Measurements from ENCODE around the gene ATAT1. TPM values are rescaled to one million over a fixed set of nuclear protein-coding genes. Genes with fewer than 3 reads are reported as not detected.

The ATAT1 gene
- total and polyA plus RNA-seq, 2 of the 13 experiments (the other 11 are each of a cell fraction or from before 2014, with no cell fraction given) = 9.2 to 23.6 TPM

DNA sequence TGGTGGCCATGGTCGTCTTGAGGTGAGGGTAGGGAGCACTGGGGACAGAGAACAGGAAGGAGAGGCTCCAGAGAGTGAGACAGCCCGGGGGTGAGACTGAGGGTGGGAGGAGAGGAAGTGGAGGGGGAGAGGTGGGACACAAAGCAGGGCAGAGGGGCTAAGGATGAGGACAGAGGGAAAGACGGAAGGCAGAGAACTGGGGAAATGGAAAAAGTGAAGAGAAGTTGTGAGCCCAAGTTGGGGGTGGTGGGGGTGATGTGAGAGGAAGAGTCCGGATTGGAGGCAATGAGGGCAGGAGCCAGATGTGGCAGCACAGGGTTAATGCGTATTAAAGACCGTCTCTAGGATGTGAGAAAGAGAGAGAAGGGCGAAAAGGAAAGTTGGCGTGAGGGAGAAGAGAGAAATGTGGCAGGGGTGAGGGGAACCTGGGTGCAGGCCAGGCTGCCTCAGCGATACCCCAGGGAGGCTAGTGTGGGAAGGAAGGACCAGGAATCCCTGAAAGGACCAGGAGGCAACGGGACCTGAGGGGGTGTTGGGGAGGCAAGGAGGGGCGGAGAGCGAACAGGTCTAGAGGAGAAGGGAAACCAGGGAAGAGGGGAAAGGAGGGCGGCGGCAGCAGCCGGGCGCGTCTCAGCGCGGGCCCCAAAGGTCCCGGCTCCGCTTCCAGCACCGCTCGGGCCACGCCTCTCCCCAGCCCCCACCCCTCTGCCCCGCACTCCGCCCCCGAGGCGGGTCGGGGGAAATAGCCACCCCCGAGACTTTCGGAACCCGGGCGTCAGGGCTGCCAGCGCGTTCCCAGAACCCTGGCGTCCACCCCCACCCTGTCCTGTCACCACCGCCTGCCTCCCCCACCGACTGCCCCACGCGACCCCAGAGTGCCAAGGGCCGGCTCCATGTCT, 59.6 kb downstream of the ATAT1 start, which contains the start of gene PPP1R18 (continued):
- no peak for TF ChIP-seq ZBTB4 (CRISPR knock-in tag; IDR thresholded peaks at IDR 0.05; ENCODE audit: borderline replicate concordance)
- TF ChIP-seq CBX2 (IDR thresholded peaks at IDR 0.05; ENCODE audit: low read depth, low read length) = no peak
- no peak for TF ChIP-seq CBX2 (CRISPR knock-in tag; IDR thresholded peaks at IDR 0.05; ENCODE audit: low read depth)
- TF ChIP-seq ZNF883 (CRISPR knock-in tag; IDR thresholded peaks at IDR 0.05; ENCODE audit: not compliant biosample characterization) = no peak
- no peak for TF ChIP-seq RXRB (CRISPR knock-in tag; IDR thresholded peaks at IDR 0.05; ENCODE audit: borderline replicate concordance)
- TF ChIP-seq ZNF687 (CRISPR knock-in tag; IDR thresholded peaks at IDR 0.05) = no peak
- no peak for TF ChIP-seq ZEB1 (IDR thresholded peaks at IDR 0.05; ENCODE audit: insufficient replicate concordance, low read depth)
- TF ChIP-seq AGO2 (optimal IDR thresholded peaks at IDR 0.05; ENCODE audit: low read depth, low read length) = no peak
- no peak for TF ChIP-seq HNRNPUL1 (IDR thresholded peaks at IDR 0.05; ENCODE audit: low read depth, low read length)
- no peak for TF ChIP-seq SRSF1 (optimal IDR thresholded peaks at IDR 0.05; ENCODE audit: low read depth, low read length)
- TF ChIP-seq, protein P1, sequence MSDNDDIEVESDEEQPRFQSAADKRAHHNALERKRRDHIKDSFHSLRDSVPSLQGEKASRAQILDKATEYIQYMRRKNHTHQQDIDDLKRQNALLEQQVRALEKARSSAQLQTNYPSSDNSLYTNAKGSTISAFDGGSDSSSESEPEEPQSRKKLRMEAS (IDR thresholded peaks at IDR 0.05) = 0 out of 2 replicates have a peak, but pooled peaks have one; percentile 5
- TF ChIP-seq SALL1 (CRISPR knock-in tag; IDR thresholded peaks at IDR 0.05) = peak; percentile 40; the same call in 1 of the 2 replicates
- no peak for TF ChIP-seq ZNF562 (CRISPR knock-in tag; IDR thresholded peaks at IDR 0.05; ENCODE audit: borderline replicate concordance)
- 0 out of 2 replicates have a peak, but pooled peaks have one; percentile 8 for TF ChIP-seq FLYWCH1 (CRISPR knock-in tag; IDR thresholded peaks at IDR 0.05)
- no peak for TF ChIP-seq ZNF709 (CRISPR knock-in tag; IDR thresholded peaks at IDR 0.05)
- TF ChIP-seq EEA1 (CRISPR knock-in tag; IDR thresholded peaks at IDR 0.05; ENCODE audit: borderline replicate concordance) = 0 out of 2 replicates have a peak, but pooled peaks have one; percentile 51
- no peak for TF ChIP-seq TSC22D2 (CRISPR knock-in tag; IDR thresholded peaks at IDR 0.05; ENCODE audit: borderline replicate concordance)
- no peak for TF ChIP-seq ZNF331 (CRISPR knock-in tag; IDR thresholded peaks at IDR 0.05)
- no peak for TF ChIP-seq IRF9 (CRISPR knock-in tag; IDR thresholded peaks at IDR 0.05; ENCODE audit: borderline replicate concordance)
- no peak for TF ChIP-seq HCFC1 (IDR thresholded peaks at IDR 0.05; ENCODE audit: low read depth, low read length)
